Nephron progenitor cell (in vitro differentiated cells): Measurements from ENCODE around the gene SMR3A.

Source experiments
- DNase-seq: peaks from one replicate; pipeline ENCODE4 v3.0.0; 2021
- H3K27ac Mint-ChIP-seq: 2 replicates; pipeline ENCODE4 v1.8.0; 2021; ENCODE audit warnings: mild to moderate bottlenecking, moderate library complexity, mixed read lengths
- H3K27me3 Mint-ChIP-seq: 2 replicates; pipeline ENCODE4 v1.8.0; 2021; ENCODE audit warnings: mild to moderate bottlenecking, low read depth, mixed read lengths; ENCODE audit not compliant: poor library complexity
- H3K36me3 Mint-ChIP-seq: 2 replicates; pipeline ENCODE4 v1.8.0; 2021; ENCODE audit warnings: low read depth, mixed read lengths
- H3K4me1 Mint-ChIP-seq: 2 replicates; pipeline ENCODE4 v1.8.0; 2021; ENCODE audit warnings: mixed read lengths
- H3K4me3 Mint-ChIP-seq: 2 replicates; pipeline ENCODE4 v1.8.0; 2021; ENCODE audit warnings: mild to moderate bottlenecking, moderate library complexity, mixed read lengths
- H3K9me3 Mint-ChIP-seq: 2 replicates; pipeline ENCODE4 v1.8.0; 2021; ENCODE audit warnings: mild to moderate bottlenecking, moderate library complexity, mixed read lengths
- CTCF ChIP-seq: fragments of 200-600 bp; sonication (generic); IDR thresholded peaks from 2 replicates; pipeline ENCODE4 v1.5.0; 2021; ENCODE audit warnings: antibody characterized with exemption

SMR3A gene

GRCh38 chr4:70371987-70372386 lies 11.4 kb downstream of the SMR3A start:
- no peak for DNase-seq
- Mint-ChIP-seq H3K27ac (no peak overlapping the region), H3K4me1 (no peaks in the 10 kb centered on the region), H3K9me3 (no peaks in the 10 kb centered on the region), H3K36me3 (no peaks in the 10 kb centered on the region), H3K4me3 (no peak overlapping the region), H3K27me3 (no peaks in the 10 kb centered on the region)
- TF ChIP-seq CTCF: no peak

GRCh38 chr4:70372760-70373159 lies 12.2 kb downstream of the SMR3A start:
- no peaks in the 10 kb centered on the region for H3K9me3 Mint-ChIP-seq
- H3K27me3 Mint-ChIP-seq: no peaks in the 10 kb centered on the region
- no peak overlapping the region for H3K4me3 Mint-ChIP-seq
- TF ChIP-seq CTCF: no peak
- H3K36me3 Mint-ChIP-seq: no peaks in the 10 kb centered on the region
- no peak overlapping the region for H3K27ac Mint-ChIP-seq
- DNase-seq: no peak
- no peaks in the 10 kb centered on the region for H3K4me1 Mint-ChIP-seq

GRCh38 chr4:70380578-70380977 lies 20.0 kb downstream of the SMR3A start:
- no peak for DNase-seq
- no peak overlapping the region for H3K27ac Mint-ChIP-seq
- TF ChIP-seq CTCF: no peak
- no peaks in the 10 kb centered on the region for H3K4me1 Mint-ChIP-seq
- no peaks in the 10 kb centered on the region for H3K9me3 Mint-ChIP-seq
- no peaks in the 10 kb centered on the region for H3K36me3 Mint-ChIP-seq
- no peak overlapping the region for H3K4me3 Mint-ChIP-seq
- H3K27me3 Mint-ChIP-seq: no peaks in the 10 kb centered on the region

GRCh38 chr4:70382691-70383181 lies 22.2 kb downstream of the SMR3A start, which contains the start of gene SMR3B:
TSS of gene SMR3B (plus strand) at chr4:70383131. CDS start at chr4:70384511, 1,380 bp downstream.
- H3K4me1 Mint-ChIP-seq: no peaks in the 10 kb centered on the region
- no peaks in the 10 kb centered on the region for H3K36me3 Mint-ChIP-seq
- H3K9me3 Mint-ChIP-seq: no peaks in the 10 kb centered on the region
- TF ChIP-seq CTCF: no peak
- H3K4me3 Mint-ChIP-seq: no peak within 1 kb of the TSS
- DNase-seq: no peak
- H3K27ac Mint-ChIP-seq: no peak within 1 kb of the TSS
- no peaks in the 10 kb centered on the region for H3K27me3 Mint-ChIP-seq

GRCh38 chr4:70392057-70392776 lies 31.7 kb downstream of the SMR3A start:
- no peaks in the 10 kb centered on the region for H3K4me1 Mint-ChIP-seq
- peaks cover 3% of the 10 kb centered on the region for H3K27me3 Mint-ChIP-seq
- no peak for DNase-seq
- H3K36me3 Mint-ChIP-seq: no peaks in the 10 kb centered on the region
- no peak overlapping the region for H3K27ac Mint-ChIP-seq
- H3K4me3 Mint-ChIP-seq: no peak overlapping the region
- no peak for TF ChIP-seq CTCF
- H3K9me3 Mint-ChIP-seq: no peaks in the 10 kb centered on the region

GRCh38 chr4:70397580-70397979 lies 37.0 kb downstream of the SMR3A start, which contains the start of gene OPRPN:
TSS of gene OPRPN (plus strand) at chr4:70397940. CDS start at chr4:70399286, 1,346 bp downstream.
- Mint-ChIP-seq H3K9me3 (no peaks in the 10 kb centered on the region), H3K4me1 (no peaks in the 10 kb centered on the region), H3K4me3 (no peak within 1 kb of the TSS), H3K27me3 (peaks cover 3% of the 10 kb centered on the region), H3K36me3 (no peaks in the 10 kb centered on the region), H3K27ac (no peak within 1 kb of the TSS)
- no peak for DNase-seq
- no peak for TF ChIP-seq CTCF
